ENCODE data around the gene ACTG2.

- TF ChIP-seq CTCF (IDR thresholded peaks at IDR 0.05 in 8 of 11, conservative IDR thresholded peaks at IDR 0.05 in 3 of 11): no peak
- no peak for TF ChIP-seq POLR2A (IDR thresholded peaks at IDR 0.05)
- TF ChIP-seq POLR2AphosphoS5 (IDR thresholded peaks at IDR 0.05): no peak
Observed at GRCh38 chr2:73897934-73898333, 5.1 kb downstream of the ACTG2 start.

Measured in spleen (tissue), 7 donors.